ENCODE measurements around the gene FICD. TPM values are rescaled to one million over a fixed set of nuclear protein-coding genes. Genes with fewer than 3 reads are reported as not detected.

Gene FICD
- total and polyA plus RNA-seq, 2 of the 13 experiments (the other 11 are each of a cell fraction or from before 2014, with no cell fraction given), result 0.99 to 3.0 TPM

- no TSS peak for BruUV-seq (replicated peaks)
- H3K27ac ChIP-seq (ENCODE audit: extremely low read length, insufficient read depth, low read length), result no peak overlapping the region
- FAIRE-seq, result no peak
Measured at GRCh38 chr12:108477055-108477880, 37.8 kb upstream of the FICD start.

More at GRCh38 chr12:108477055-108477880, 37.8 kb upstream of the FICD start:
- intact Hi-C loops (cut with micrococcal nuclease; ENCODE audit: unreplicated experiment), result no loop called here
- ChIA-PET POLR2A (no interaction called here), CTCF (ENCODE audit: low intra/inter-chr PET ratio, low total read pairs) (no interaction called here)
- Histone ChIP-seq H3K9me3 (ENCODE audit: low read length) (no peaks in the 10 kb centered on the region), H3K9ac (ENCODE audit: insufficient read depth, low read depth, low read length) (no peak overlapping the region), H3K79me2 (ENCODE audit: insufficient read depth, low read length) (no peaks in the 10 kb centered on the region), H3K4me3 (replicated peaks in 1 of 3; ENCODE audit: insufficient read depth in 1 of 3, low read depth in 2 of 3, low read length in 3 of 3) (no peak overlapping the region), H3K4me1 (ENCODE audit: insufficient read depth, low read length) (no peaks in the 10 kb centered on the region), H2AFZ (ENCODE audit: low read length) (no peak overlapping the region), H3K36me3 (replicated peaks in 1 of 2; ENCODE audit: control insufficient read depth in 1 of 2, insufficient read depth in 2 of 2, low read length in 2 of 2) (no peaks in the 10 kb centered on the region), H4K20me1 (ENCODE audit: insufficient read depth, low read length) (no peaks in the 10 kb centered on the region), H3K4me2 (ENCODE audit: low read depth, low read length) (no peak overlapping the region), H3K27me3 (ENCODE audit: control insufficient read depth in 1 of 2, insufficient read depth in 2 of 2, low read length in 2 of 2) (0 out of 5 replicates have a peak, but pooled peaks cover 1 to 5% of the 10 kb centered on the region in 2 experiments)
- WGBS (ENCODE audit: low lambda C conversion rate), result 34% methylated on average over 11 of the region's 11 CpGs
- TF ChIP-seq GPN1 (CRISPR knock-in tag; IDR thresholded peaks at IDR 0.05; ENCODE audit: borderline replicate concordance), result no peak
- TF ChIP-seq YY1 (IDR thresholded peaks at IDR 0.05; ENCODE audit: insufficient read depth, insufficient replicate concordance, low read depth, low read length), result no peak
- no peak for TF ChIP-seq FOSL1 (CRISPR knock-in tag; IDR thresholded peaks at IDR 0.05; ENCODE audit: borderline replicate concordance)
- TF ChIP-seq ARID5B (CRISPR knock-in tag; IDR thresholded peaks at IDR 0.05), result no peak
- TF ChIP-seq ZNF333 (CRISPR knock-in tag; IDR thresholded peaks at IDR 0.05; ENCODE audit: borderline replicate concordance), result no peak
- no peak for TF ChIP-seq DMAP1 (CRISPR knock-in tag; IDR thresholded peaks at IDR 0.05)
- TF ChIP-seq ZSCAN12 (CRISPR knock-in tag; IDR thresholded peaks at IDR 0.05), result no peak
- TF ChIP-seq HES4 (CRISPR knock-in tag; IDR thresholded peaks at IDR 0.05; ENCODE audit: borderline replicate concordance), result no peak
- no peak for TF ChIP-seq ZNF33B (CRISPR knock-in tag; IDR thresholded peaks at IDR 0.05)
- TF ChIP-seq ZFX (CRISPR knock-in tag; IDR thresholded peaks at IDR 0.05; ENCODE audit: low read depth), result no peak
- no peak for TF ChIP-seq E2F1 (CRISPR knock-in tag; IDR thresholded peaks at IDR 0.05)
- no peak for TF ChIP-seq SKI (IDR thresholded peaks at IDR 0.05; ENCODE audit: partially characterized antibody)
- no peak for TF ChIP-seq AKAP8 (CRISPR knock-in tag; IDR thresholded peaks at IDR 0.05)
- TF ChIP-seq NR2C2 (CRISPR knock-in tag; IDR thresholded peaks at IDR 0.05; ENCODE audit: borderline replicate concordance), result no peak
- no peak for TF ChIP-seq ZNF441 (CRISPR knock-in tag; IDR thresholded peaks at IDR 0.05; ENCODE audit: borderline replicate concordance)
- in situ Hi-C loops (cut with HindIII; ENCODE audit: extremely low pct_ligation_motif_present, low pct_unique_long_range_greater_than_20kb), result no loop called here
- ATAC-seq, result no peak
- DNase-seq (ENCODE audit: low spot score), result no peak

Measured in HepG2 (cell line).